ENCODE results near the gene ARID5B.

- TF ChIP-seq POLR2AphosphoS5 (IDR thresholded peaks at IDR 0.05; ENCODE audit: low read depth, low read length) = no peak
- TF ChIP-seq TAF1 (IDR thresholded peaks at IDR 0.05; ENCODE audit: borderline replicate concordance, insufficient read depth, low read length) = no peak
Measured at GRCh38 chr10:61981460-61981859, 80.0 kb downstream of the ARID5B start.

Measured in PFSK-1 (cell line).